Subcutaneous adipose tissue (tissue), 4 donors: ENCODE results near the gene TET3. TPM values are rescaled to one million over a fixed set of nuclear protein-coding genes. Genes with fewer than 3 reads are reported as not detected.

Source experiments
- total RNA-seq, 4 donors: library from RNA; depleted of rRNA; stranded (reverse); fragments of >200 nt; gene quantifications; one replicate each; pipeline ENCODE4 v1.1.0, GENCODE V29; 2016
- TF ChIP-seq, protein P1 (sequence below): fragments of 450-650 bp; IDR thresholded peaks from one replicate; pipeline ENCODE4 v1.5.1; 2016; ENCODE audit warnings: low read depth, mild to moderate bottlenecking, control low read depth, antibody characterized with exemption, moderate library complexity

Gene TET3
- total RNA-seq, 4 donors from 2014 or later, result 5.8 to 11.4 (median 7.8) TPM

DNA sequence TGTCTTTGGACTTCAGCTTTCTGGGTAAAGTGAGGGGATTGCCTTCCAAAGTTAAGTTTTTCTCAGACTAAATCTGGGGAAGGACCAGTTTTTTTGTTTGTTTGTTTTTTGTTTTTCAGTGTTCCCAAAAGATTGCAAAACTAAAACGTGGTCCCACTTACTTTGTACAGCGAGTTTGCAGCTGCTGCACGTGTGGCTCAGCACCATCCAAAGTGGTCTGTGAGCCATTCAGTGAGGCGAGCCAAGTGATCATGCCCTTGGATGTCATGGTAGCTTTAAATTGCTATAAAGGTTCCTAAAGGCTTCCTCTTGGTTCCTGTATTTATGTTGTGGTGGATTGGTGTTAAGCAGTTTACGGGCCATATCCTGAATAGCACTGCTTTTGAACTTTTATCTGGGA is 23.0 kb downstream of the TET3 start:
- TF ChIP-seq, protein P1, sequence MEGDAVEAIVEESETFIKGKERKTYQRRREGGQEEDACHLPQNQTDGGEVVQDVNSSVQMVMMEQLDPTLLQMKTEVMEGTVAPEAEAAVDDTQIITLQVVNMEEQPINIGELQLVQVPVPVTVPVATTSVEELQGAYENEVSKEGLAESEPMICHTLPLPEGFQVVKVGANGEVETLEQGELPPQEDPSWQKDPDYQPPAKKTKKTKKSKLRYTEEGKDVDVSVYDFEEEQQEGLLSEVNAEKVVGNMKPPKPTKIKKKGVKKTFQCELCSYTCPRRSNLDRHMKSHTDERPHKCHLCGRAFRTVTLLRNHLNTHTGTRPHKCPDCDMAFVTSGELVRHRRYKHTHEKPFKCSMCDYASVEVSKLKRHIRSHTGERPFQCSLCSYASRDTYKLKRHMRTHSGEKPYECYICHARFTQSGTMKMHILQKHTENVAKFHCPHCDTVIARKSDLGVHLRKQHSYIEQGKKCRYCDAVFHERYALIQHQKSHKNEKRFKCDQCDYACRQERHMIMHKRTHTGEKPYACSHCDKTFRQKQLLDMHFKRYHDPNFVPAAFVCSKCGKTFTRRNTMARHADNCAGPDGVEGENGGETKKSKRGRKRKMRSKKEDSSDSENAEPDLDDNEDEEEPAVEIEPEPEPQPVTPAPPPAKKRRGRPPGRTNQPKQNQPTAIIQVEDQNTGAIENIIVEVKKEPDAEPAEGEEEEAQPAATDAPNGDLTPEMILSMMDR, result no peak

DNA sequence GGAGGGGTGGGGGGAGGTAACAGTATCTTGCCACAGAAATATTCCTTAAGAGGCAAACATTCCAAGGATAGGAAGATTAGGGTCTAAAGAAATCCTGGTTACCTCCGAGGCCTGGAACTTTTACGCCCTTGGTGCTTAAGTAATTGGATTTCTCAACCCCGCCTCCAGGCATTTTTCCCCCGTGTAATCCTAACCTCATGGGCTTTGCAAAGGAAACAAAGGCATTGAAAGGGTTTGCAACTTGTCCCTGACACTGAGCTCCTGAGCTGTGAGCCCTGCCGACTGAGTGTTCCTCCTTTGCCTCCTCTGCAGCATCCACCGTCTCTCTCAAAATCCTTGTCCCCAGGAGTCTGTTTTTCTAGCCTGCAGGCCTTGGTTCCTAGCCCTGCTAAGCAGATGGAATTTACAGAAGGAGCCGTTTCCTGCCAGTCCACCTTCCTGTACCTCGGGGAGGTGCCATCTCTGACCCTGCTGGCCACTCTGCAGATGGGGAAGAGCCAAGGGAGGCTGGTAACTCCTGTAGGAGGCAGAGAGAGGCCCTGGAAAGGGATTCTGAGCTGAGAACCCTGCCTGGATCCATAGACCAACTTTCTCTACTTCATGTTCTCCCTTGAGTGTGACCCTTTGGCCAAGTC is 24.2 kb downstream of the TET3 start:
- TF ChIP-seq, protein P1, result no peak

DNA sequence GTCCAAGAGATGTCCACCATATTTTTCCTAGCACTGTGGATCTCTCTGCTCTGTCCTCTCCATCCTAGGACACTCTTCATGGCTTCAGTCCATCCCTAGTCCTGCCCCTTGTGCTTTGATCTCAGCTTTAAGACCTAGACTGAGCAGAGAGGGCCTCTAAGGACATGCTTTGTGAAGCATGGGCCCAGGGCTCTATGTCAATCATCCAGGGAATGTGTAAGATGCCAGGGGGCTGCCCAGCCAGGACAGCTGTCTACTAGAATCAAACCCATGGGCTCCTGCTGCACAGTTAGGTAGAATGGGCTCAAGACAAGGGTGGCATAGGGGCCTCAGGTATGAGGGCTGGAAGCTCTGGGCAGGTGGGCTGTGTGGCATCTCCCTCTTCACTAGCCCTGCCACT is 24.9 kb downstream of the TET3 start:
- TF ChIP-seq, protein P1, result no peak

DNA sequence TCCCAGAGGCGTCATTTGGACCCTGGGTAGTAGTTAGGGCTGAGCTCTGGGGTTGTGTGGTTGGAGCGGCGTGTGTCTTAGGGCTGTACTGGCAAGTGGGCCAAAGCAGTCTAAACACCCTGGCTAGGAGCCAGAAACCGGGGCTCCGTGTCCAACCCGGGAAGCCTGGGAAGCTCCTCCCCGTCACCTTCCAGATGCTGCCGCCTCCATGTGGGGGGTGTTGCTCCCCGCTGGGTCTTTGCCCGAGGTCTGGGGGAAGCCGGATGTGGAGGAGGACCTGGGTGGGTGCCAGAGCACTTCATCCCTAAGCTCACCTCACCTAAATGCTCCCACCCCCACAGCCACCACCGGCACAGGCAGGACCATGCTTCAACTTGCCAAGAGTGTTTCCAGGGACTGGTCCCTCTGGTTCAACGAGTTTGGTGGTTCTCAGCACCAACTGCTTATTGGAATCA is 25.4 kb downstream of the TET3 start:
- TF ChIP-seq, protein P1, result no peak

DNA sequence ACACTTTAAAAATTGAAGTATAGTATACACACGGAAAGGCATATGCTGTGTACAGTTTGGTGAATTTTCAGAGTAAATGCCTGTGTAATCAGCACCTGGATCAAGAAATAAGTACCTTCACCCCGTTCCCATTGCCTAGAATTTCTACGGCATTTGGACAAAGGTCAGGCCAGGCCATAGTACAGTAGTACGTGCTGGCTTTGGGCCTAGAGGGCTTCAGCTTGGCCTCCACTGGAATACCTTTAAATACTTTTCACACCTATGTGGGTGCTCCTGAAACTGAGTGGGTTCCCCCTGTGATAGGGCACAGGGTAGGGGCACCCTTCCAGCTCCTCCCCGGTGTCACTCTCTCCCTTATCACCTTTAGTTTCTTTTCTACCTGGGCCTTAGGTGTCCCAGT is 26.5 kb downstream of the TET3 start:
- TF ChIP-seq, protein P1, result no peak

DNA sequence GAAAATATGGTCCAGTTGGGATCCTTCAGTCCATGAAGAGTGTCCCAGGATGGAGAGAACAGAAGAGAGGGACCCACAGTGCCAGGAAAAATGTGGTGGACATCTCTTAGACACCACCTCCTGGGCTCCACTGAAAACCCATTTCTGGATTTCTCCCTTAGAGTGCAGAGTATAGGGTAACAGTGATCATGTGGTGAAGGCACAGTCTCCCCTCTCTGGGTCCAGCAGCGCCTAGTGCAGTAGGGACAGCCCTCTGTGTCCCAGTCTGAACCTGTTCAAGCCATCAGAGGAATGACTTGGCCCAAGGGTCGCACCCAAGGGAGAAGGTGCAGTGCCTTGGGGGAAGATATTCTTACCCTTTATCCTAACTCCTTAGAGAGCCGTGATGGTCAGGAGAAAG is 30.1 kb downstream of the TET3 start:
- TF ChIP-seq, protein P1, result no peak

DNA sequence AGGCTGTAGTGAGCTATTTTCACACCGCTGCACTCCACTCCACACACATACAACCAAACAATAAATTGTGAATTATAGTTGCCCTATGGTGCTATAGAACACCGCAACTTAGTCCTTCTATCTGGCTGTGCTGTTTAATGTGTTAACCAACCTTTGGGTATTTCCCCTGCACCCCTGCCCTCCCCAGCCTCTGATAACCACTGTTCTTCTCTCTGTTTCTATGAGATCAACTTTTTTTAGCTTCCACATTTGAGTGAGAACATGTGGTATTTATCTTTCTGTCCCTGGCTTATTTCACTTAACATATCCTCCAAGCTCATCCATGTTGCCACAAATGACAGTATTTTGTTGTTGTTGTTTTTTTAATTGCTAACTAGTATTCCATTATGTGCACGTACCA is 32.5 kb downstream of the TET3 start:
- TF ChIP-seq, protein P1, result no peak
